HepG2 (cell line): ENCODE results near the gene FMN2. TPM values are rescaled to one million over a fixed set of nuclear protein-coding genes. Genes with fewer than 3 reads are reported as not detected.

Experiments used
- ATAC-seq: fragments of 200-7000 bp; cut with Tn5 transposase; 3 replicates; pipeline ENCODE4 v1.9.1; 2020; ENCODE audit warnings: mild to moderate bottlenecking, moderate library complexity
- BruUV-seq: library from RNA; stranded (reverse); fragments of 400-500 nt; replicated peaks from 2 replicates; lab custom pipeline; 2021; lab: Mats Ljungman, UMichigan
- CTCF ChIA-PET: fragments of 300-600 bp; formaldehyde crosslinking; extraction: SDS; loops from one replicate; lab custom pipeline; 2021; ENCODE audit warnings: low total read pairs, inconsistent platforms, low intra/inter-chr PET ratio; lab: Yijun Ruan, JAX
- POLR2A ChIA-PET: fragments of 350-600 bp; sonication (Branson Sonifier 250); formaldehyde crosslinking; loops from one replicate; lab custom pipeline; 2020; ENCODE audit warnings: antibody characterized with exemption, inconsistent platforms; lab: Yijun Ruan, JAX
- DNase-seq: peaks from one replicate; pipeline ENCODE4 v3.0.0-alpha.2; 2015; ENCODE audit warnings: low spot score
- FAIRE-seq: peaks from 3 replicates; lab custom pipeline; 2011; peaks lifted over from hg19 to GRCh38; lab: Jason Lieb, UNC
- H2AFZ ChIP-seq: one replicate; pipeline ENCODE4 v1.6.1; 2011; ENCODE audit warnings: low read length, inconsistent platforms
- H3K27ac ChIP-seq: fragments of 300-600 bp; 3 replicates; pipeline ENCODE4 v1.8.0; 2011; ENCODE audit warnings: mixed run types, mild to moderate bottlenecking, mixed read lengths, low read length, inconsistent platforms; ENCODE audit not compliant: insufficient read depth; ENCODE audit errors: extremely low read length
- H3K27me3 ChIP-seq, 2 experiments: fragments of 200-600 bp in 1 of 2; 2 replicates in 1 of 2; 3 replicates in 1 of 2; pipeline versions ENCODE4 v1.6.0 to v1.8.0; 2011; ENCODE audit warnings: low read length in 2 of 2, mild to moderate bottlenecking in 2 of 2, moderate library complexity in 2 of 2, inconsistent platforms in 1 of 2; ENCODE audit not compliant: insufficient read depth in 2 of 2, control insufficient read depth in 1 of 2
- H3K36me3 ChIP-seq, 2 experiments: fragments of 200-600 bp in 1 of 2; replicated peaks in 1 of 2; 2 replicates in 1 of 2; 3 replicates in 1 of 2; pipeline versions ENCODE4 v1.5.1 to v1.8.0; 2011; ENCODE audit warnings: low read length in 2 of 2, inconsistent platforms in 1 of 2; ENCODE audit not compliant: insufficient read depth in 2 of 2, control insufficient read depth in 1 of 2
- H3K4me1 ChIP-seq: 2 replicates; pipeline ENCODE4 v1.5.1; 2012; ENCODE audit warnings: low read length, inconsistent platforms; ENCODE audit not compliant: insufficient read depth
- H3K4me2 ChIP-seq: 2 replicates; pipeline ENCODE4 v1.6.0; 2011; ENCODE audit warnings: low read depth, low read length, inconsistent platforms
- H3K4me3 ChIP-seq, 3 experiments: fragments of 200-600 bp in 1 of 3; sonication (generic), shearing (Covaris generic) in 1 of 3; replicated peaks in 1 of 3; 2 replicates each; pipeline ENCODE4 v1.5.1; 2011 to 2016; ENCODE audit warnings: low read length in 3 of 3, inconsistent platforms in 2 of 3, low read depth in 2 of 3, mild to moderate bottlenecking in 2 of 3, control low read depth in 1 of 3, mixed read lengths in 1 of 3; ENCODE audit not compliant: insufficient read depth in 1 of 3
- H3K79me2 ChIP-seq: one replicate; pipeline ENCODE4 v1.6.1; 2011; ENCODE audit warnings: low read length, inconsistent platforms; ENCODE audit not compliant: insufficient read depth
- H3K9ac ChIP-seq: 2 replicates; pipeline ENCODE4 v1.6.0; 2011; ENCODE audit warnings: mild to moderate bottlenecking, low read depth, low read length, inconsistent platforms; ENCODE audit not compliant: insufficient read depth
- H3K9me3 ChIP-seq: 2 replicates; pipeline ENCODE4 v1.5.1; 2012; ENCODE audit warnings: mild to moderate bottlenecking, low read length
- H4K20me1 ChIP-seq: 2 replicates; pipeline ENCODE4 v1.6.0; 2011; ENCODE audit warnings: inconsistent platforms, mild to moderate bottlenecking, low read length, moderate library complexity; ENCODE audit not compliant: insufficient read depth
- ATF6 ChIP-seq: sonication (generic); formaldehyde crosslinking; conservative IDR thresholded peaks from 2 replicates; pipeline ENCODE4 v1.4.0; 2020; ENCODE audit warnings: missing genetic modification reagents
- DRAP1 ChIP-seq: IDR thresholded peaks from 2 replicates; pipeline ENCODE4 v1.6.1; 2016; ENCODE audit warnings: missing genetic modification reagents, missing compliant biosample characterization
- HOXA3 ChIP-seq: sonication (generic); formaldehyde crosslinking; IDR thresholded peaks from 2 replicates; pipeline ENCODE4 v1.5.0; 2020; ENCODE audit warnings: missing genetic modification reagents
- ISX ChIP-seq: sonication (generic); formaldehyde crosslinking; conservative IDR thresholded peaks from 2 replicates; pipeline ENCODE4 v1.5.0; 2020; ENCODE audit warnings: missing genetic modification reagents
- JUN ChIP-seq: sonication (generic); formaldehyde crosslinking; IDR thresholded peaks from 2 replicates; pipeline ENCODE4 v1.4.0; 2020; ENCODE audit warnings: mild to moderate bottlenecking, missing genetic modification reagents
- KDM2A ChIP-seq: sonication (generic); formaldehyde crosslinking; IDR thresholded peaks from 2 replicates; pipeline ENCODE4 v1.4.0; 2020; ENCODE audit warnings: low read depth, missing genetic modification reagents, borderline replicate concordance
- SMAD9 ChIP-seq: sonication (generic); formaldehyde crosslinking; IDR thresholded peaks from 2 replicates; pipeline ENCODE4 v1.5.1; 2020; ENCODE audit warnings: mild to moderate bottlenecking, missing genetic modification reagents
- SSRP1 ChIP-seq: IDR thresholded peaks from 2 replicates; pipeline ENCODE4 v1.6.1; 2016; ENCODE audit warnings: control low read depth
- STAT5B ChIP-seq: sonication (generic); formaldehyde crosslinking; IDR thresholded peaks from 2 replicates; pipeline ENCODE4 v1.4.0; 2020; ENCODE audit warnings: missing genetic modification reagents
- TCF12 ChIP-seq, 2 experiments: fragments of 450-650 bp in 1 of 2; sonication (generic) in 1 of 2; formaldehyde crosslinking in 1 of 2; IDR thresholded peaks; 2 replicates each; pipeline versions ENCODE4 v1.6.1 to v1.8.0; 2017 to 2022; ENCODE audit warnings: antibody characterized with exemption in 1 of 2, mild to moderate bottlenecking in 1 of 2, missing genetic modification reagents in 1 of 2, moderate library complexity in 1 of 2
- ZFP37 ChIP-seq: sonication (generic); formaldehyde crosslinking; IDR thresholded peaks from 2 replicates; pipeline ENCODE4 v1.4.0; 2020; ENCODE audit warnings: missing genetic modification reagents, borderline replicate concordance
- ZNF230 ChIP-seq: sonication (generic); formaldehyde crosslinking; IDR thresholded peaks from 2 replicates; pipeline ENCODE4 v1.4.0; 2020; ENCODE audit warnings: mild to moderate bottlenecking, missing genetic modification reagents
- ZNF30 ChIP-seq: sonication (generic); formaldehyde crosslinking; IDR thresholded peaks from 2 replicates; pipeline ENCODE4 v1.5.0; 2020; ENCODE audit warnings: mild to moderate bottlenecking, missing genetic modification reagents
- WGBS: methylation state at CpG from one replicate; pipeline ENCODE4 v1.1.6; 2017; ENCODE audit warnings: low lambda C conversion rate; 5-methylcytosine and 5-hydroxymethylcytosine counted together
- in situ Hi-C: cut with HindIII; loops from 2 replicates; pipeline ENCODE4 v1.10.0; 2017; ENCODE audit warnings: low pct_unique_long_range_greater_than_20kb; ENCODE audit not compliant: extremely low pct_ligation_motif_present
- intact Hi-C: fragments of 100-400 bp; cut with micrococcal nuclease; formaldehyde crosslinking; loops from one replicate; pipeline ENCODE4 v1.10.0; 2022; ENCODE audit not compliant: unreplicated experiment
- polyA plus RNA-seq, 8 experiments: library from polyadenylated mRNA; depleted of rRNA in 3 of 8; stranded (reverse) in 7 of 8; unstranded in 1 of 8; fragments of >200 nt; fragmentation: Illumina TruSeq in 4 of 8; extraction: Trizol in 4 of 8; gene quantifications; 2 replicates each; pipeline versions ENCODE4 v1.2.1 to v1.2.3, GENCODE V29; 2011 to 2016; ENCODE audit warnings: low read depth in 4 of 8, missing spikeins in 1 of 8, mixed read lengths in 1 of 8; ENCODE audit not compliant: insufficient read depth in 1 of 8
- total RNA-seq, 5 experiments: library from RNA; depleted of rRNA; stranded (reverse); fragments of >200 nt; fragmentation: Illumina TruSeq; extraction: Trizol; gene quantifications; 2 replicates each; pipeline ENCODE4 v1.2.3, GENCODE V29; 2016; ENCODE audit warnings: low read depth in 1 of 5

The FMN2 gene
- total and polyA plus RNA-seq, 2 of the 13 experiments (the other 11 are each of a cell fraction or from before 2014, with no cell fraction given): not detected

DNA sequence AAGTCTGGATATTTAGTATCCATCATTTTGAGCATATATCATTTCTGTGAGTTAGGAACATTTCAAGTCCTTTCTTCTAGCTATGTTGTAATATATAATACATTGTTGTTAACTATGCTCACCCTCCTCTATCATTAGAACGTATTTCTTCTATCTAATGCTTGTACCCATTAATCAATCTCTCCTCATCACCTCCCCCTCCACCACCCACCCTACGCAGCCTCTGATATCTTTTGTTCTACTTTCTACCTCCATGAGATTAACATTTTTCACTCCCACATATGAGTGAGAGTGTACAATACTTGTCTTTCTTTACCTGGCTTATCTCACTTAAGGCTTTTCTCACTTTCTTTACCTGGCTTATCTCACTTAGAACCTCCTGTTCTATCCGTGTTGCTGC, 156.2 kb downstream of the FMN2 start (continued):
- TF ChIP-seq TCF12 (IDR thresholded peaks at IDR 0.05) (no peak), TCF12 (CRISPR knock-in tag; IDR thresholded peaks at IDR 0.05) (no peak), KDM2A (CRISPR knock-in tag) (no peak), ZFP37 (CRISPR knock-in tag) (no peak), ZNF30 (CRISPR knock-in tag) (no peak)

GRCh38 chr1:240254006-240254405, 162.3 kb downstream of the FMN2 start:
- no peak for FAIRE-seq
- WGBS: 90% methylated on average over 2 of the region's 5 CpGs

More at GRCh38 chr1:240254006-240254405, 162.3 kb downstream of the FMN2 start:
- H3K79me2 ChIP-seq: no peaks in the 10 kb centered on the region
- no peak overlapping the region for H2AFZ ChIP-seq
- CTCF ChIA-PET: no interaction called here
- no peak overlapping the region for H3K27ac ChIP-seq
- no peaks in the 10 kb centered on the region for H3K27me3 ChIP-seq
- no peaks in the 10 kb centered on the region for H3K4me1 ChIP-seq
- H3K4me2 ChIP-seq: no peak overlapping the region
- intact Hi-C loops: no loop called here
- peaks cover 4% of the 10 kb centered on the region; the same call in 1 of the 2 replicates for H3K9me3 ChIP-seq
- no TSS peak for BruUV-seq
- in situ Hi-C loops: no loop called here
- no peak overlapping the region for H3K4me3 ChIP-seq
- POLR2A ChIA-PET: no interaction called here
- H3K36me3 ChIP-seq: no peaks in the 10 kb centered on the region
- DNase-seq (no peak), ATAC-seq (no peak)
- no peak overlapping the region for H3K9ac ChIP-seq
- no peaks in the 10 kb centered on the region for H4K20me1 ChIP-seq
- TF ChIP-seq JUN (CRISPR knock-in tag) (no peak), STAT5B (CRISPR knock-in tag) (no peak), SMAD9 (CRISPR knock-in tag) (no peak), ATF6 (CRISPR knock-in tag) (no peak), DRAP1 (no peak), ISX (CRISPR knock-in tag) (no peak), SSRP1 (CRISPR knock-in tag) (no peak), ZNF230 (no peak), HOXA3 (CRISPR knock-in tag) (no peak)
